HUES64 (cell line): ENCODE measurements around the gene TEX54.
A peak's percentile ranks its signal among the peaks of the same experiment; 100 is the strongest.
"Not testable (repeated sequence)": the region's sequence is repeated elsewhere in the genome, so short reads cannot be mapped to it uniquely, and the experiment has no call there.

Experiments used
- H3K27ac ChIP-seq: 2 replicates; pipeline ENCODE4 v1.7.0; 2013; ENCODE audit warnings: low read depth, low read length, inconsistent platforms
- H3K27me3 ChIP-seq: 2 replicates; pipeline ENCODE4 v1.6.1; 2013; ENCODE audit warnings: mild to moderate bottlenecking, low read length; ENCODE audit not compliant: insufficient read depth
- H3K36me3 ChIP-seq: 2 replicates; pipeline ENCODE4 v1.6.1; 2013; ENCODE audit warnings: mild to moderate bottlenecking, low read length; ENCODE audit not compliant: insufficient read depth
- H3K4me1 ChIP-seq: 2 replicates; pipeline ENCODE4 v1.6.1; 2013; ENCODE audit warnings: mild to moderate bottlenecking, low read length, moderate library complexity; ENCODE audit not compliant: insufficient read depth
- H3K4me3 ChIP-seq: 2 replicates; pipeline ENCODE4 v1.5.1; 2013; ENCODE audit warnings: mild to moderate bottlenecking, low read length, moderate library complexity
- H3K9ac ChIP-seq: 2 replicates; pipeline ENCODE4 v1.6.1; 2013; ENCODE audit warnings: mild to moderate bottlenecking, low read depth, low read length
- H3K9me3 ChIP-seq: 2 replicates; pipeline ENCODE4 v1.6.1; 2013; ENCODE audit warnings: low read depth, low read length; ENCODE audit not compliant: insufficient read depth
- WGBS: fragments of 150-250, 120-280 bp; methylation state at CpG from one replicate; pipeline ENCODE4 v1.1.7; 2013; ENCODE audit warnings: missing lambda C conversion rate; 5-methylcytosine and 5-hydroxymethylcytosine counted together

The TEX54 gene

GRCh38 chr11:62843466-62843865 is 10.8 kb upstream of the TEX54 start:
- H3K4me3 ChIP-seq: no peak overlapping the region
- 97% methylated on average over 3 of the region's 3 CpGs for WGBS
- peaks cover 6% of the 10 kb centered on the region; the same call in 1 of the 2 replicates for H3K4me1 ChIP-seq
- H3K27ac ChIP-seq: no peak overlapping the region
- 0 out of 2 replicates have a peak, but pooled peaks cover 4% of the 10 kb centered on the region for H3K9me3 ChIP-seq
- H3K36me3 ChIP-seq: no peaks in the 10 kb centered on the region
- no peak overlapping the region for H3K9ac ChIP-seq
- no peaks in the 10 kb centered on the region for H3K27me3 ChIP-seq

- Histone ChIP-seq H3K4me3 (peak overlapping the region; percentile 52), H3K9ac (peak overlapping the region; percentile 94), H3K27ac (peak overlapping the region; percentile 97)
- not testable (repeated sequence) for H3K4me1 ChIP-seq, H3K9me3 ChIP-seq, H3K36me3 ChIP-seq, H3K27me3 ChIP-seq
- 86% methylated on average over 8 of the region's 9 CpGs for WGBS
Measured at GRCh38 chr11:62842891-62843290, 10.2 kb upstream of the TEX54 start.

GRCh38 chr11:62842171-62842741 is 9.6 kb upstream of the TEX54 start:
- peak overlapping the region; percentile 52 for H3K4me3 ChIP-seq
- peak overlapping the region; percentile 94 for H3K9ac ChIP-seq
- WGBS: 5% methylated on average over 30 of the region's 30 CpGs
- H3K9me3 ChIP-seq: 0 out of 2 replicates have a peak, but pooled peaks cover 4% of the 10 kb centered on the region
- H3K27ac ChIP-seq: peak overlapping the region; percentile 97
- H3K4me1 ChIP-seq: peaks cover 6% of the 10 kb centered on the region; the same call in 1 of the 2 replicates
- peaks cover 9% of the 10 kb centered on the region for H3K36me3 ChIP-seq
- no peaks in the 10 kb centered on the region for H3K27me3 ChIP-seq

- H3K27me3 ChIP-seq: no peaks in the 10 kb centered on the region
- WGBS: under 1% methylated on average over 33 of the region's 33 CpGs
- peak overlapping the region; percentile 94 for H3K9ac ChIP-seq
- H3K36me3 ChIP-seq: peaks cover 13% of the 10 kb centered on the region
- peaks cover 6% of the 10 kb centered on the region; the same call in 1 of the 2 replicates for H3K4me1 ChIP-seq
- H3K27ac ChIP-seq: peak overlapping the region; percentile 97
- H3K4me3 ChIP-seq: peak overlapping the region; percentile 90
- H3K9me3 ChIP-seq: 0 out of 2 replicates have a peak, but pooled peaks cover 4% of the 10 kb centered on the region
Measured at GRCh38 chr11:62841361-62842170, 8.9 kb upstream of the TEX54 start.

GRCh38 chr11:62840721-62841360 is 8.2 kb upstream of the TEX54 start:
- Histone ChIP-seq H3K36me3 (peaks cover 21% of the 10 kb centered on the region), H3K27ac (peak overlapping the region; percentile 96), H3K9ac (peak overlapping the region; percentile 94), H3K4me3 (peak overlapping the region; percentile 90)
- not testable (repeated sequence) for H3K9me3 ChIP-seq, H3K27me3 ChIP-seq, H3K4me1 ChIP-seq
- 1% methylated on average over 41 of the region's 41 CpGs for WGBS

GRCh38 chr11:62839050-62839945 is 6.7 kb upstream of the TEX54 start, which contains the start of gene WDR74:
WDR74 (minus strand) TSS chr11:62839590; CDS start chr11:62839570, 20 bp downstream.
- Histone ChIP-seq H3K4me1 (peaks cover 6% of the 10 kb centered on the region; the same call in 1 of the 2 replicates), H3K27me3 (no peaks in the 10 kb centered on the region), H3K27ac (peak within 1 kb of the TSS; percentile 96), H3K36me3 (peaks cover 36% of the 10 kb centered on the region), H3K9me3 (no peaks in the 10 kb centered on the region), H3K4me3 (peak within 1 kb of the TSS; percentile 90), H3K9ac (peak within 1 kb of the TSS; percentile 94)
- 1% methylated on average over 61 of the region's 62 CpGs for WGBS

GRCh38 chr11:62835336-62835735 is 2.7 kb upstream of the TEX54 start:
- Histone ChIP-seq H3K4me1 (peaks cover 11% of the 10 kb centered on the region; the same call in 1 of the 2 replicates), H3K9me3 (no peaks in the 10 kb centered on the region), H3K27ac (no peak overlapping the region), H3K4me3 (no peak overlapping the region), H3K36me3 (peaks cover 51% of the 10 kb centered on the region), H3K9ac (no peak overlapping the region), H3K27me3 (no peaks in the 10 kb centered on the region)
- WGBS: 91% methylated on average over 8 of the region's 8 CpGs

GRCh38 chr11:62831520-62832335 is 913 bp downstream of the TEX54 start, which contains the start of gene STX5:
STX5 (minus strand) TSS chr11:62832051; CDS start chr11:62831243, 808 bp downstream.
- peak within 1 kb of the TSS; percentile 89 for H3K4me3 ChIP-seq
- peak within 1 kb of the TSS; percentile 95 for H3K9ac ChIP-seq
- peak within 1 kb of the TSS; percentile 97 for H3K27ac ChIP-seq
- no peaks in the 10 kb centered on the region for H3K27me3 ChIP-seq
- H3K4me1 ChIP-seq: peaks cover 13% of the 10 kb centered on the region; the same call in 1 of the 2 replicates
- under 1% methylated on average over 65 of the region's 65 CpGs for WGBS
- H3K36me3 ChIP-seq: peaks cover 56% of the 10 kb centered on the region
- no peaks in the 10 kb centered on the region for H3K9me3 ChIP-seq

- Histone ChIP-seq H3K27me3 (no peaks in the 10 kb centered on the region), H3K36me3 (peaks cover 50% of the 10 kb centered on the region), H3K4me1 (peaks cover 13% of the 10 kb centered on the region; the same call in 1 of the 2 replicates), H3K9ac (peak overlapping the region; percentile 95), H3K4me3 (peak overlapping the region; percentile 89), H3K27ac (peak overlapping the region; percentile 97), H3K9me3 (no peaks in the 10 kb centered on the region)
- WGBS: 2% methylated on average over 32 of the region's 33 CpGs
Measured at GRCh38 chr11:62830904-62831519, 1.6 kb downstream of the TEX54 start.
